ENCODE data around the gene USP2.

USP2 gene

DNA sequence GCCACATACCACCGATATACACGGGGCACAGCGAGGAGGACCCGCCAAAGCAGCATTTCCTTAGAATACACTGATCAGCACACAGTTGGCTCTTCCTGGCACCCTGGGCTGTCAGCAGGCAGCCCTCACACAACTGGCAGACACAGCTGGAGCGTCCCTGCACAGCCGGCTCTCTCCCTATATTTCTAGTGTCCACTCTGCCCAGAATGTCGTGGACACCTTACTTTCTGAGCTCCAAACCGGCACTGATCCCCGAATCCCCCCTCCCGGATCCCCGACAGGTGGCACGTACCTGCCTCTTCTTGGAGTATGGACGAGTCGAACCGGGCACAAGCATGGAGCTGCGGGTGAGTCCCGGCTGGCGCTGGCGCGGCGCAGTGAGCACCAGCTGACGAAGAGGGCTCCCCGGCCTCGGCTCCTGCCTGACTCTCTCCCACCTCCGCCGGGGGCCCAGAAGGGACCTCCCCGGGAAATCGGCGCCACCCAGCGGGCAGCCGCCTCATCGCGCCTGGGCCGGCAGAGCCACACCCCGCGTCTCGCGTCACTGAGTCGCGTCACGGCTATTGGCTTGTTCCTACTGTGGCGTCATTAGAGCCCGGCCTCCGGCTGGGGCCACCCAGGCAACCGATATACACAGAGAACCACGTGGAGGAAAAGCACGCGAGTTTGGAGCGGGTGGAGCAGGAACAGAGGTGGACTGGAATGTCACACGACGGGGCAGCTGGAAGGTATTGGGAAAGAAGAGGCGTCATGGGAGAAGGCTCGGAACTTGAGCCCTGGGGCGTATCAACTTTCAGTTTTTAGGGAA lies at the start of gene USP2:
TSS of gene USP2 (minus strand) at position 510 of the 808 bp plus-strand sequence. CDS start 8,210 bp downstream, outside the sequence.
- ATAC-seq = peak; percentile 99 to 100

DNA sequence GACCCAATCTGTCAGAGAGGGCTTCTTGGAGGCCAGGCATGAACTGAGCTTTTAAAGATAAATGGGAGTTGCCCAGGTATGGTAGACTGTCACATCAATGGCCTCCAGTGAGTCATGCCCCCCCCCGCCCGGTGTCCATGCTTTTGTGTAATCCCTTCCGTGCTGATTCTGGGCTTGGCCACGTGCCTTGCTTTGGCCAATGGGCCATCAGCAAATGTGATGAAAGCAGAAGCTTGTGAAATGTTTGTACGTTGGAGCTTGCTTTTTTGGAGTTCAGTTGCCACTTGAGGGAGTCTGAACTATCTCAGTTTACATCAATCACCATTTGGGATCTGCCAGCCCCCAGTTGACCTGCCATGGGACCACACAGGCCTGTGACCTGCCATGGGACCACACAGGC lies 45.8 kb upstream of the USP2 start:
- ATAC-seq = no peak

GRCh38 chr11:119426142-119426541 lies 44.7 kb upstream of the USP2 start:
- no peak for ATAC-seq

GRCh38 chr11:119424775-119425174 lies 43.3 kb upstream of the USP2 start:
- ATAC-seq = no peak

- ATAC-seq = no peak
These were observed 42.8 kb upstream of the USP2 start for GRCh38 chr11:119424276-119424675.

GRCh38 chr11:119423509-119424254 lies 42.2 kb upstream of the USP2 start:
- no peak for ATAC-seq

- ATAC-seq = no peak
These were observed 41.5 kb upstream of the USP2 start, which contains the start of gene THY1 for GRCh38 chr11:119422809-119423508. TSS of gene THY1 (minus strand) at chr11:119423172. CDS start at chr11:119420905, 2,267 bp downstream.

GRCh38 chr11:119421941-119422808 lies 40.7 kb upstream of the USP2 start:
- no peak for ATAC-seq

DNA sequence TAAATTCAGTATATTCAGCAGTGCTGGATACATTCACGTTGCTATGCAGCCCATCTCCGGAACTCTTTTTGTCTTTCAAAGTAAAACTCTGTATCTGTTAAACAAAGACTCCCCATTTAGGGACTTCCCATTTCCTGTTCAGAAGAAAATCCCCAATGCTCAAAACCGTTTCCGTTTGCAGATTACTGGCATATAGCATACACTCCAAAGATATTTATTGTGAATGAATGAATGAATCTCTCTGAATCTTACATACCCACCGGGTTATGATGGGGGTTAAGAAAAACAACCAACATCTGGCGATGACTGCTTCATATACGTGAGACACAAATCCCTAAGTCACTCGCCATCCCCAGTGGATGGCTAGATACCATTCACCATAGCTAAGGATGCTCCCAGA lies 39.9 kb upstream of the USP2 start:
- ATAC-seq = no peak

- ATAC-seq = no peak
These were observed 39.1 kb upstream of the USP2 start for GRCh38 chr11:119420631-119421030.

- ATAC-seq = no peak
These were observed 38.5 kb upstream of the USP2 start for GRCh38 chr11:119419834-119420492.

- no peak for ATAC-seq
These were observed 37.8 kb upstream of the USP2 start for GRCh38 chr11:119419246-119419645.

DNA sequence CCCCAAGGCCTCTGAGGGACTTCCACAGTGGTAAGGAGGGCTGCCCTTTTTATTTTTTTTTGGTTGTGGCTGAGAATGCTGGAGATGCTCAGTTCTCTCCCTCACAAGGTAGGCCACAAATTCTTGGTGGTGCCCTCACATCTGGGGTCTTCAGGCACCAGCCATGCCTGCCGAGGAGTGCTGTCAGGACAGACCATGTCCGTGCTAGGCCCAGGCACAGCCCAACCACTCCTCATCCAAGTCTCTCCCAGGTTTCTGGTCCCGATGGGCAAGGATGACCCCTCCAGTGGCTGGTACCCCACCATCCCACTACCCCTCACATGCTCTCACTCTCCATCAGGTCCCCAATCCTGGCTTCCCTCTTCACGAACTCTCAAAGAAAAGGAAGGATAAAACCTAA lies 37.3 kb upstream of the USP2 start:
- ATAC-seq = no peak

DNA sequence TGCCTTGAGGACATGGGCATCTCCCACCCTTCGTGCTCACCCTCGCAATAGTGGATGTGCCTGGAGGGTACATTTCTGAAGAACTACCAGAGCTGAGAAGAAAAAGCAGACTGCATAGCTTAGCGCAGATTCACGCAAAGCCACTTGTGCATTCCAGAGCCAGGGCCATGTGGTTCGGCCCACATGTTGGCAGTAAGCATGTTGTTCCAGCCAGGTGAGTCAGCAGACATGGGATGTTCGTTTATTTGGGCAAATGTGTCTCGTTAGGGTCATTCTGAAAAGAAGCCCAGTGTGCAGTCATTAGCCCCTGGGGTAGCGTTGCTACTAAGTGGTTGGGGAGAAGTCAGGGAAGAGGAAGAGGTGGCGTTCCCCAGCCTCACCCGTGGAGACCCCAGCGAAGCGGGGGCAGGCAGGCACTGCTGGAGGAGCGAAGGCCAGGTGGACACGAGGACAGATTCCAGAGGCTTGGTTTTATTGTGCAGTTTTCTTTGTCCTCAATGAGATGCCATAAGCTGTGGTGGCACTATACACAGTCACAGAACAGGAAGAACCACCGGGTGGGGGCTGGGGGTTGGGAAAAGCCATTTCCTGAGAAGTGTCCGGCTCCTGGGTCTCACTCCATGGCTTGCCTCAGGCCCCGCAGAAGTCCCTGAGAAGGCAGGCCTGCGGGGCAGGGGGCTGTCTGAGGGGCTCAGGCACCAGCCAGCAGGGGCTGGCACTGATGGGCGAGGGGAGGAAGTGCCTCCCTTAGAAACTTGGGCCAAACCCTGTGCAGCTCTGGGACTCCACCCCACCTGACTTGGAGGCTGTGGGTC lies 36.4 kb upstream of the USP2 start:
- no peak for ATAC-seq

GRCh38 chr11:119416606-119417580 lies 35.4 kb upstream of the USP2 start:
- no peak for ATAC-seq

- no peak for ATAC-seq
These were observed 34.5 kb upstream of the USP2 start for GRCh38 chr11:119415966-119416365.

DNA sequence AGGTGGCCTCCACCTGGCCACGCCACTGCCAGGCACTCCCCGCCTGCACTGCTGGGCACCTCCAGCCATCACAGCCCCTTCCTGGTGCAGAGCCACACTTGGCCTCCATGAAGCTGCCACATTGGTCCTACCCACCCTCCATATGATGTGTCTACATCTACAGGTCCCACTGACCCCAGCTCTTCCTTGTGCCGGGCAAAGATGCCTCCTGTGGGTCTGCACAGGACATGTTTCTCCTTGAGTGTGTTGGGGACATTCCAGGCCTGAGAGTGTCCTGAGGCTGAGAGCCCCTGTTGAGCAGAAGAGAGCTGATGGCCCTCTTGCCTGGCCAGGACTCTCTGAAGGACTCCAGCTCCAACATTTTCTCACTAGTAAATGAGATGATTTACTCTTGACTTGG lies 34.0 kb upstream of the USP2 start:
- no peak for ATAC-seq

DNA sequence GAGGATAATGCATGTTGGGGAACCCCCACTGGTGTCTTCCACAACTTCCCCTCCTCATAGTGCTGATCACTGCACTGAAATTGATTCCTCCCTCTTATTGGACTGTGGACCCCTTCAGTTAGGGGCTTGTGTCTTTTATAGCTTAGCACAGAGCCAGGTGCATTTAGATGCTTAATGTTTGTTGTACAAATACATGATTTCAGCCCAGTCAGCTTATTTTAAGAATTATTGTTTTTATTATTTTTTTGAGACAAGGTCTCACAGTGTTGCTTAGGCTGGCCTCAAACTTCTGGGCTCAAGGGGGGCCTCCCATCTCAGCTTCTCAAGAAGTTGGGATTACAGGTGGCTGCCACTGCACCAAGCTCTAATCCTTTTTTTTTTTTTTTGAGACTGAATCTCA lies 33.2 kb upstream of the USP2 start:
- ATAC-seq = no peak

DNA sequence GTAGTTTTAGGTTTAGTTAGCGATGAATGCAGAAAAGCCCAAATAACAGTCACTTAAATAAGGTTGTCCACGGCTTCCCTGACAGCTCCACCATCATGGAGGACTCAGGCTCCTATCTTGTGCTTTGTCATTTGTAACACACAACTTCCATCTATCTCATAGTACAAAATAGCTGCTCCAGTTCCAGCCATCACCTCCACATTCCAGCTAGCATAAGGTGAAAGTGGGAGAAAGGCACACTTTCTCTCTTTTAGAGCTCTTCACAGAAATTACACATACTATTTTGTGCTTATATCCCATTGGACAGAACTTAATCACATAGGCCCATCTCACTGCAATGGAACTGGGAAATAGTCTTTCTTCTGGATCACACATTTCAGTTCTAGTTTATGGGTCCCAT lies 32.8 kb upstream of the USP2 start:
- no peak for ATAC-seq

DNA sequence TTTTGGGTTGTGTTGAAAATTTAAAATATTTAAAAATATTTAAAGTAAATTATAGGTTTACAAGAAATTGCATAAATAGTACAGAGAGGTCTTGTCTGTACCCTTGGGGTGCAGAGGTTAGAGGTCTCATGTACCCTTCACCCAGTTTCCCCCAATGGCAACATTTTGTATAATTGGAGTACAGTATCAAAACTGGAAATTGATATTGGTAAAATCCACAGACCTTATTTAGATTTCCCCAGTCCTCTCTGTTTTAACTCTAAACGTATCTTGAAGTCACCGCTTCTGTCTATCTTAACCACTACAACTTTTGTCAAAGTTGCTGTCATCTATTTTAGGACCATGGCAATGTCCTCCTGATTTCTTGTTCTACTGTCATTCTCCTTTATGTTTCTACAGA lies 30.6 kb upstream of the USP2 start:
- no peak for ATAC-seq

Data from activated CD4-positive, CD25-positive, alpha-beta regulatory T cell treated with anti-CD3 and anti-CD28 coated beads, Interleukin-2, amount 50 U/mL, for 24 hours (primary cell).